ENCODE measurements around the gene ANKRD11.
"Not testable (repeated sequence)": the region's sequence is repeated elsewhere in the genome, so short reads cannot be mapped to it uniquely, and the experiment has no call there.

Gene ANKRD11

GRCh38 chr16:89277049-89277448 lies 213.3 kb downstream of the ANKRD11 start:
- DNase-seq: no peak

- DNase-seq: no peak
Observed at GRCh38 chr16:89275837-89276720, 214.3 kb downstream of the ANKRD11 start.

- DNase-seq: no peak
Observed at GRCh38 chr16:89275284-89275584, 215.1 kb downstream of the ANKRD11 start.

GRCh38 chr16:89274561-89275283 lies 215.6 kb downstream of the ANKRD11 start:
- DNase-seq: no peak

- DNase-seq: no peak
Observed at GRCh38 chr16:89273741-89274472, 216.5 kb downstream of the ANKRD11 start.

- DNase-seq: no peak
Observed at GRCh38 chr16:89272631-89273030, 217.7 kb downstream of the ANKRD11 start.

GRCh38 chr16:89270666-89271345 lies 219.6 kb downstream of the ANKRD11 start:
- DNase-seq: no peak

- DNase-seq: no peak
Observed at GRCh38 chr16:89269805-89270665, 220.3 kb downstream of the ANKRD11 start.

- no peak for DNase-seq
Observed at GRCh38 chr16:89268987-89269735, 221.2 kb downstream of the ANKRD11 start.

GRCh38 chr16:89268585-89268984 lies 221.8 kb downstream of the ANKRD11 start:
- no peak for DNase-seq

- not testable (repeated sequence) for DNase-seq
Observed at GRCh38 chr16:89267746-89268145, 222.6 kb downstream of the ANKRD11 start.

- no peak for DNase-seq
Observed at GRCh38 chr16:89266521-89267134, 223.7 kb downstream of the ANKRD11 start.

GRCh38 chr16:89265647-89266046 lies 224.7 kb downstream of the ANKRD11 start:
- DNase-seq: no peak

GRCh38 chr16:89264800-89265550 lies 225.4 kb downstream of the ANKRD11 start:
- no peak for DNase-seq

GRCh38 chr16:89261691-89262563 lies 228.4 kb downstream of the ANKRD11 start:
- no peak for DNase-seq

- DNase-seq: not testable (repeated sequence)
Observed at GRCh38 chr16:89259901-89260300, 230.5 kb downstream of the ANKRD11 start.

- no peak for DNase-seq
Observed at GRCh38 chr16:89257757-89258465, 232.4 kb downstream of the ANKRD11 start.

GRCh38 chr16:89257281-89257731 lies 233.1 kb downstream of the ANKRD11 start:
- DNase-seq: peak in 2 of 3 donors; percentile 11 to 37
